ENCODE data around the gene ATOSA. TPM values are rescaled to one million over a fixed set of nuclear protein-coding genes. Genes with fewer than 3 reads are reported as not detected.

The ATOSA gene
- total and polyA plus RNA-seq, 2 of the 8 experiments (the other 6 are each of a cell fraction or from before 2014, with no cell fraction given), result 4.6 to 7.9 TPM

DNA sequence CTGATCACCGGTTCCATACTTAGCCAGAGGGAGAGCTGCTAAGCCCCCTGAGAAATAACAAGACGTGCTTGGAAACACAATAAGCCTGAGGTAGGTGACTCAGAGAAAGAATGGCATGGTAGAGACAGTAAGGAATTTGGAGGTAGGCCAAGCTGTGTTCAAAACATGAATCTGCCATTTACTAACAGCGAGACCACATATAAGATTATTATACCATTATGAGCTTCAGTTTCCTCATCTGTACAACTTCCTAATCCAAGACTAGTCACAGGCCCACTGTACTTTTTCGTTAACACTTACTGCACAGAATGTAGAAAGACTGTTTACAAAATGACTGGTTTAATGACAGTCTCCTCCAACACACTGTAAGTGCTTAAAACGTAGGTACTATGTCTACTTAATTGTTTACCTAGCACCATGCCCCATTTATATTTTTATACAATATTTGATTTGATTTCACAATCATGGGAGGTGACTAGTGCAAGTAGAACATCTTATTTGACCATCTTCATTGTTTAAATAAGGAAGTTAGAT lies 25.7 kb downstream of the ATOSA start:
- H3K4me2 ChIP-seq (ENCODE audit: insufficient read depth in 1 of 2, low read depth in 2 of 2, low read length in 2 of 2), result no peak overlapping the region
- no peak overlapping the region for H4K8ac ChIP-seq (ENCODE audit: extremely low read depth, insufficient read depth, low read length)
- H3K9ac ChIP-seq (replicated peaks in 1 of 4; ENCODE audit: extremely low read depth in 1 of 4, low read depth in 3 of 4, low read length in 3 of 4), result no peak overlapping the region
- FAIRE-seq (no peak), DNase-seq (ENCODE audit: low read depth in 1 of 2, low spot score in 2 of 2) (no peak)
- CTCF ChIA-PET (ENCODE audit: partially characterized antibody), result no interaction called here
- no peak overlapping the region for H4K91ac ChIP-seq (replicated peaks; ENCODE audit: insufficient read length, low read length)
- no peaks in the 10 kb centered on the region for H3K9me3 ChIP-seq (ENCODE audit: insufficient read depth in 2 of 2, low read depth in 1 of 2, low read length in 1 of 2)
- no peak overlapping the region for H2AFZ ChIP-seq (ENCODE audit: low read length)
- H4K5ac ChIP-seq (ENCODE audit: insufficient read length, low read depth, low read length), result no peak overlapping the region
- H3K4me3 ChIP-seq (ENCODE audit: extremely low read depth in 1 of 4, insufficient read depth in 2 of 4, low read depth in 3 of 4, low read length in 4 of 4), result no peak overlapping the region
- H3K4me1 ChIP-seq (replicated peaks in 1 of 4; ENCODE audit: control insufficient read depth in 3 of 4, insufficient read depth in 4 of 4, low read length in 3 of 4), result peaks cover 0 to 2% (median 1%) of the 10 kb centered on the region in 4 experiments; a peak in 1 of 7 replicates
- H3K23me2 ChIP-seq (ENCODE audit: low read depth, low read length), result no peaks in the 10 kb centered on the region
- H2BK5ac ChIP-seq (ENCODE audit: low read depth, low read length), result no peak overlapping the region
- no peak overlapping the region for H2BK20ac ChIP-seq (ENCODE audit: low read length)
- no peaks in the 10 kb centered on the region for H3K79me1 ChIP-seq (ENCODE audit: low read depth, low read length)
- H2BK120ac ChIP-seq (replicated peaks; ENCODE audit: low read depth, low read length), result no peak overlapping the region
- no peak overlapping the region for H2BK12ac ChIP-seq (ENCODE audit: low read depth, low read length)
- no peak overlapping the region for H3K23ac ChIP-seq (ENCODE audit: insufficient read length)
- POLR2A ChIA-PET (ENCODE audit: partially characterized antibody), result no interaction called here
- no peaks in the 10 kb centered on the region for H3K27me3 ChIP-seq (replicated peaks in 1 of 4; ENCODE audit: control insufficient read depth in 3 of 4, extremely low read depth in 1 of 4, insufficient read depth in 3 of 4, low read length in 3 of 4)
- no peaks in the 10 kb centered on the region for H3K36me3 ChIP-seq (ENCODE audit: control insufficient read depth in 2 of 4, insufficient read depth in 4 of 4, low read length in 3 of 4)
- H2BK15ac ChIP-seq (ENCODE audit: low read length), result no peak overlapping the region
- no peak overlapping the region for H2AK5ac ChIP-seq (ENCODE audit: low read depth, low read length)
- TF ChIP-seq, protein P1, sequence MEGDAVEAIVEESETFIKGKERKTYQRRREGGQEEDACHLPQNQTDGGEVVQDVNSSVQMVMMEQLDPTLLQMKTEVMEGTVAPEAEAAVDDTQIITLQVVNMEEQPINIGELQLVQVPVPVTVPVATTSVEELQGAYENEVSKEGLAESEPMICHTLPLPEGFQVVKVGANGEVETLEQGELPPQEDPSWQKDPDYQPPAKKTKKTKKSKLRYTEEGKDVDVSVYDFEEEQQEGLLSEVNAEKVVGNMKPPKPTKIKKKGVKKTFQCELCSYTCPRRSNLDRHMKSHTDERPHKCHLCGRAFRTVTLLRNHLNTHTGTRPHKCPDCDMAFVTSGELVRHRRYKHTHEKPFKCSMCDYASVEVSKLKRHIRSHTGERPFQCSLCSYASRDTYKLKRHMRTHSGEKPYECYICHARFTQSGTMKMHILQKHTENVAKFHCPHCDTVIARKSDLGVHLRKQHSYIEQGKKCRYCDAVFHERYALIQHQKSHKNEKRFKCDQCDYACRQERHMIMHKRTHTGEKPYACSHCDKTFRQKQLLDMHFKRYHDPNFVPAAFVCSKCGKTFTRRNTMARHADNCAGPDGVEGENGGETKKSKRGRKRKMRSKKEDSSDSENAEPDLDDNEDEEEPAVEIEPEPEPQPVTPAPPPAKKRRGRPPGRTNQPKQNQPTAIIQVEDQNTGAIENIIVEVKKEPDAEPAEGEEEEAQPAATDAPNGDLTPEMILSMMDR (IDR thresholded peaks at IDR 0.05; ENCODE audit: control extremely low read depth in 1 of 3, insufficient read depth in 1 of 3, low read depth in 1 of 3, low read length in 3 of 3), result no peak
- no peak for TF ChIP-seq EZH2 (IDR thresholded peaks at IDR 0.05; ENCODE audit: low read depth, low read length, severe bottlenecking)
- TF ChIP-seq POLR2AphosphoS5 (IDR thresholded peaks at IDR 0.05; ENCODE audit: low read depth, low read length), result no peak
- no peak for TF ChIP-seq CBX5 (IDR thresholded peaks at IDR 0.05; ENCODE audit: low read depth, low read length)
- TF ChIP-seq, protein P2, sequence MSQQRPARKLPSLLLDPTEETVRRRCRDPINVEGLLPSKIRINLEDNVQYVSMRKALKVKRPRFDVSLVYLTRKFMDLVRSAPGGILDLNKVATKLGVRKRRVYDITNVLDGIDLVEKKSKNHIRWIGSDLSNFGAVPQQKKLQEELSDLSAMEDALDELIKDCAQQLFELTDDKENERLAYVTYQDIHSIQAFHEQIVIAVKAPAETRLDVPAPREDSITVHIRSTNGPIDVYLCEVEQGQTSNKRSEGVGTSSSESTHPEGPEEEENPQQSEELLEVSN (IDR thresholded peaks at IDR 0.05), result no peak
- TF ChIP-seq, protein P3, sequence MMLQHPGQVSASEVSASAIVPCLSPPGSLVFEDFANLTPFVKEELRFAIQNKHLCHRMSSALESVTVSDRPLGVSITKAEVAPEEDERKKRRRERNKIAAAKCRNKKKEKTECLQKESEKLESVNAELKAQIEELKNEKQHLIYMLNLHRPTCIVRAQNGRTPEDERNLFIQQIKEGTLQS (IDR thresholded peaks at IDR 0.05; ENCODE audit: insufficient read depth, low read depth, low read length), result no peak
- TF ChIP-seq FOSL1 (IDR thresholded peaks at IDR 0.05; ENCODE audit: insufficient read depth, low read depth, low read length), result no peak
- WGBS, 2 experiments (ENCODE audit: extremely low coverage in 1 of 2, insufficient coverage in 1 of 2, insufficient read length in 1 of 2, insufficient replicate concordance in 2 of 2, low coverage in 1 of 2, low lambda C conversion rate in 2 of 2, missing lambda C conversion rate in 1 of 2), result 82% methylated on average over 5 of the region's 5 CpGs; no CpG with 5 or more reads in 1 of the 2 experiments
- H3K27ac ChIP-seq (ENCODE audit: low read depth, low read length), result no peak overlapping the region
- no peak overlapping the region for H3K18ac ChIP-seq (ENCODE audit: extremely low read depth, low read length)
- H3K56ac ChIP-seq (replicated peaks; ENCODE audit: insufficient read length, low read depth, low read length), result no peak overlapping the region
- H3K79me2 ChIP-seq (ENCODE audit: control insufficient read depth in 1 of 2, insufficient read depth in 2 of 2, low read length in 2 of 2), result no peaks in the 10 kb centered on the region
- H3K14ac ChIP-seq (ENCODE audit: insufficient read length), result no peak overlapping the region
- no peak overlapping the region for H3K4ac ChIP-seq (replicated peaks; ENCODE audit: insufficient read length, low read depth, low read length)
- H4K20me1 ChIP-seq (replicated peaks in 1 of 2; ENCODE audit: control insufficient read depth in 1 of 2, insufficient read depth in 2 of 2, low read length in 2 of 2), result no peaks in the 10 kb centered on the region

Data from H1 (cell line).